Effector memory CD4-positive, alpha-beta T cell (primary cell): Measurements from ENCODE around the gene TSEN34.
"Not testable (repeated sequence)": the region's sequence is repeated elsewhere in the genome, so short reads cannot be mapped to it uniquely, and the experiment has no call there.

Source experiments
- DNase-seq, 3 donors: peaks; one replicate each; pipeline ENCODE4 v3.0.0-alpha.2; 2020
- H3K27ac ChIP-seq: 2 replicates; pipeline ENCODE4 v1.7.0; 2013; ENCODE audit warnings: mild to moderate bottlenecking, low read length, moderate library complexity; ENCODE audit not compliant: insufficient read depth, poor library complexity, severe bottlenecking
- H3K27me3 ChIP-seq: replicated peaks from 2 replicates; pipeline ENCODE4 v1.7.0; 2013; ENCODE audit warnings: mild to moderate bottlenecking, low read length; ENCODE audit not compliant: insufficient read depth, control insufficient read depth, poor library complexity, severe bottlenecking
- H3K36me3 ChIP-seq: 2 replicates; pipeline ENCODE4 v1.7.0; 2013; ENCODE audit warnings: mild to moderate bottlenecking, low read length, moderate library complexity; ENCODE audit not compliant: control insufficient read depth, insufficient read depth
- H3K4me1 ChIP-seq: 2 replicates; pipeline ENCODE4 v1.7.0; 2013; ENCODE audit warnings: low read length, mild to moderate bottlenecking; ENCODE audit not compliant: control insufficient read depth, insufficient read depth, poor library complexity, severe bottlenecking
- H3K4me3 ChIP-seq: 2 replicates; pipeline ENCODE4 v1.7.0; 2013; ENCODE audit warnings: low read length, low read depth, mild to moderate bottlenecking; ENCODE audit not compliant: insufficient read depth, poor library complexity, severe bottlenecking
- H3K9me3 ChIP-seq: 2 replicates; pipeline ENCODE4 v1.7.0; 2013; ENCODE audit warnings: mild to moderate bottlenecking, low read length, moderate library complexity; ENCODE audit not compliant: control insufficient read depth

TSEN34 gene

DNA sequence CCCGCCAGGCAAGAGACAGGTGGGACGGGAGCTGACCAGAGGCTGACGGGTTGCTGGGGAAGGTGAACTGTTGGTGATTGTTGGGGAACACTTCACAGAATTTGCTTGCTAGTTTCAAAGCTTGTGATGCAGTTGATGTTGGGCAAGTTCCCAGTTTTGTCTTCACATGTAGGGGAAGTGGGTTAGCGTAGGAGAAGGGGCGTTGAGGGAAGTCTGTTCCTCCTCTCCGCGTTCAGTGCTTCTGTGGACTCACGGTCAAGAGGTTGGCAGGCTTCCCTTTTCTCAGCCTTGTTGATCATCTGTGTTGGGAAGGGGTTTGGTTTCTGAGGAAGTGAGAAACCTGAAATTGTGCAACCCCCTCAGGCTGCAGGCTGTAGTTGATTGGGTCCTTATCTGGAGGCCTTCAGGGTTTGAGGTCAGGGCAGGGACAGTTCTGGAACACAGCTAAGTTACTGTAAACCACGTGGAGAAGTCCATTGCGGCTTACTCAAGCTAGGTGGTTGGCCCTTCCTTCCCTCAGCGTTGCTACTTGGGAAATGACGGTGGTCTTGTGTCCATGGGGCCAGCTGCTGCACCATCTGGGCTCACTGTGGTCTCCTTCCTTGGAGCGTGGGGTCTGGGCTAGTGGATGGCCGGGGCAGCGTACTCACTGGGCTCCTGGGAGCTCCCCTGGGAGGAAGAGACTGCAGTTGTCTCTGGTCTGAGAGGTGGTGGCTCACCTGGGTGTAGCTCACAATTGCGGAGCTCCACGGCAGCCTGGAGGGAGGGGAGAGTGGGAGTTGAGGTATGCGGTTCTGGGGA lies 17.1 kb downstream of the TSEN34 start:
- Histone ChIP-seq H3K4me1 (peaks cover 45% of the 10 kb centered on the region), H3K27ac (no peak overlapping the region), H3K9me3 (no peaks in the 10 kb centered on the region), H3K36me3 (peaks cover 41% of the 10 kb centered on the region), H3K27me3 (no peaks in the 10 kb centered on the region), H3K4me3 (no peak overlapping the region)
- no peak for DNase-seq

DNA sequence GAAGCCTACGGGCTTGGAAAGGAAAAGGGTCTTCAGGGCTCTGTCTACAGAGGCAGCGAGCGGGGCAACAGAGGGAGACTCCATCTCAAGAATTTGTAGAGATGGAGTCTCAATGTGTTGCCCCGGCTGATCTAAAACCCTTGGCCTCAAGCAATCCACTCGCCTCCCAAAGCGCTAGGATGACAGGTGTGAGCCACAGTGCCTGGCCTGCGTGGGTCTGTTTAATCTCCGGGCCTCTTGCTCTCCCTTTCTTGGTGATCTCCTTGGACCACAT lies 17.6 kb downstream of the TSEN34 start:
- no peak for DNase-seq
- H3K4me3 ChIP-seq, result no peak overlapping the region
- H3K9me3 ChIP-seq, result no peaks in the 10 kb centered on the region
- H3K27ac ChIP-seq, result no peak overlapping the region
- H3K27me3 ChIP-seq, result no peaks in the 10 kb centered on the region
- H3K36me3 ChIP-seq, result peaks cover 35% of the 10 kb centered on the region
- H3K4me1 ChIP-seq, result peaks cover 40% of the 10 kb centered on the region

DNA sequence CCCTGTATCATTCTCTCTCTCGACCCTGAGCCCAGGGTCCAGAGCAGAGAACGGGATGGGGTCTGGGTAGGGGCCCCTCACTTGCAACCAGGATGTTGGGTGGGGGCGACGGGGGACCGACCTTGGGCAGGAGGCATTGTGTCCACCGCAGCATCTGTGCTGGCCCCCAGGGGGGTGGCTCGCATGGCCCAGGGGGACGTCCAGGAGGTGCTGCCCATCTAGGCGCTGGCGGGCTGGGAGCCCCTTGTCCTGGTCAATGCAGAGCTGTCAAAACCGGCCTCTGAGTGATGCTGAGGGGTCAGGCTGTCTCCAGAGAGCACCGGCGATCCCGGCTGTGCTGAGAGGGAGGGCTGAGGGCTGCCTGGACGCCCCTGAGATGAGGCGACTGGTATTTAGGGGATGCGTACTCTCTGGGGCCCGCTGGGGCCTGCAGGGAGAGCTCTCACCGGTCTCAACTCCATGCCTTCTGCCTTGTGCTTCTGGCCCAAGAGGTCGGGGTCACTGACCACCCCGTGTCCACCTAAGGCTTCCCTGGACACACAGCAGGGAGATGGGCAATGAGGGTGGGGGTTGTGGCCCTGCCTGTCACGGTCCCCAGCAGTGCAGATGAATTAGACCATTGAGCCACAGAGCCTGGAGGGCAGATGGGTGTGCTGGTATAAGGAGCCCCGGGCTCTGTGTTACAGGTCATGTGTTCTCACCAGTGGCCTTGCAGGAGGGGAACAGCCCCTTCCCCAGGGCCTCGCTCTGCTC lies 18.1 kb downstream of the TSEN34 start:
- Histone ChIP-seq H3K27me3 (no peaks in the 10 kb centered on the region), H3K36me3 (peaks cover 32% of the 10 kb centered on the region), H3K9me3 (no peaks in the 10 kb centered on the region), H3K4me1 (peaks cover 37% of the 10 kb centered on the region), H3K4me3 (no peak overlapping the region), H3K27ac (peak overlapping the region; percentile 6)
- no peak for DNase-seq

DNA sequence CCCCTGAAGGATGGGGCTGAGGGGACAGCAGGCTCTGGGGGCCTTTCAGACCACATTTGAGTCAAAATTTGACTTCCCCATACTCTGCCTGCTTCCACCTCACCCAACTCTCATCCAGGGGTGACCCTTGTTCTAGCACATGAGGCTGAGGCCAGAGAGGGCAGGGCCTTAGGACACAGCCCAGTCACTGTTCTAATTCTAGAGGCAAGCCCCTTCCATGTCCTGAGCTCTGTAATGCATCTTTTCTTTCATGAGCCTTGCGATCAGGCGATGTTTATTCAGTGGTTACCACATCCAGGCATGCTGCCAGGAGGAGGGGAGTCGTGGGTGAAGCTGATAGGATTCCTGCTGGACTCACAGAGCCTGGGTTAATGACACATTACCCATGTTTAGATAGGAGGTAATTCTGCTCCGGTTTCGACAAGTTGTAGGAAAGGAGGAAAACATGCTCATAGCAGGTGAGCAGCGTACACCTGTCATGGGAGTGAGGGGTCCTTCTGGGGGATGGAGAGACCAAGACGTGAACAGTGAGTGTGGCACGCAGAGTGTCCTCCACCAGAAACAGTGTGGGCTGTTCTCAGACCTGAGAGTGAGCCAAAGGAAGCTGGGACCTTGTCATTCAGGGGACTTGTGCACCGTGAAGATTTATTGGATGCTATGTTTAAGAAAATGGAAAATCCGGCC lies 18.8 kb downstream of the TSEN34 start:
- Histone ChIP-seq H3K36me3 (peaks cover 30% of the 10 kb centered on the region), H3K9me3 (no peaks in the 10 kb centered on the region), H3K27me3 (no peaks in the 10 kb centered on the region), H3K4me1 (peaks cover 37% of the 10 kb centered on the region), H3K27ac (peak overlapping the region; percentile 6), H3K4me3 (no peak overlapping the region)
- no peak for DNase-seq

DNA sequence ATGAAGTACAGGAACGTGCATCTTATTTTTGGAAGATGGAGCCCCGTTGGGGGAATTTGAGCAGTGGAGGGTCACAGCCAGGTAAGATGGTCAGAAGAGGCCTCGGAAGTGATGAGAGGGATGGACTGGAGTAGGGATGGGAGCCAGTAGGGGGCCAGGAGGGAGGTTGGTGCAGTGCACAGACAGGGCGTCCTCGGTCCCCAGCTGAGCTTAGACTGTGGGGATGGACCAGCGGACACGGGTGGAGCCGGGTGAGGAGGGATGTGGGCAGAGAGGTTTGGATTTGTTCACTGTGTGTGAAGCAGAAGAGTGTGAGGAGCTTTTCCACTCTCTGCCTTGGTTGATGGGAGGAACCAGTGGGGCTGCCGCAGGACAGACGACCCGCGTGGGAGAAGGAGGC lies 20.1 kb downstream of the TSEN34 start:
- Histone ChIP-seq H3K4me3 (no peak overlapping the region), H3K36me3 (peaks cover 17% of the 10 kb centered on the region), H3K4me1 (peaks cover 37% of the 10 kb centered on the region), H3K27ac (no peak overlapping the region), H3K27me3 (no peaks in the 10 kb centered on the region), H3K9me3 (no peaks in the 10 kb centered on the region)
- no peak for DNase-seq

DNA sequence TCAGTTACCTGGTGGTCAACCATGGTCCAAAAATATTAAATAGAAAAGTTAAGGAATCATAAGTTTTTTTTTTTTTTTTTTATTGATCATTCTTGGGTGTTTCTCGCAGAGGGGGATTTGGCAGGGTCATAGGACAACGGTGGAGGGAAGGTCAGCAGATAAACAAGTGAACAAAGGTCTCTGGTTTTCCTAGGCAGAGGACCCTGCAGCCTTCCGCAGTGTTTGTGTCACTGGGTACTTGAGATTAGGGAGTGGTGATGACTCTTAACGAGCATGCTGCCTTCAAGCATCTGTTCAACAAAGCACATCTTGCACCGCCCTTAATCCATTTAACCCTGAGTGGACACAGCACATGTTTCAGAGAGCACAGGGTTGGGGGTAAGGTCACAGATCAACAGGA lies 23.1 kb downstream of the TSEN34 start:
- peaks cover 14% of the 10 kb centered on the region for H3K4me1 ChIP-seq
- DNase-seq, result not testable (repeated sequence)

DNA sequence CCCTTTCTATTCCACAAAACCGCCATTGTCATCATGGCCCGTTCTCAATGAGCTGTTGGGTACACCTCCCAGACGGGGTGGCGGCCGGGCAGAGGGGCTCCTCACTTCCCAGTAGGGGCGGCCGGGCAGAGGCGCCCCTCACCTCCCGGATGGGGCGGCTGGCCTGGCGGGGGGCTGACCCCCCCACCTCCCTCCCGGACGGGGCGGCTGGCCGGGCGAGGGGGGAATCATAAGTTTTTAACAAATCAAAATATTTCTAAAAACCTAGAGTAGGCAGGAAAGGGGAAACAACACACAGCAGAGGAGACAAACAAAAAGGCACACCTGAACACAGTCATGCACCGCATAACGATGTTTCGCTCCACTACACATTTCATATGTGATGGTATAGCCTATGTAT lies 23.6 kb downstream of the TSEN34 start:
- H3K27me3 ChIP-seq, H3K27ac ChIP-seq, DNase-seq, H3K4me3 ChIP-seq, H3K36me3 ChIP-seq, H3K9me3 ChIP-seq: not testable (repeated sequence)
- H3K4me1 ChIP-seq, result peaks cover 10% of the 10 kb centered on the region

More for the DNA sequence above, 23.1 kb downstream of the TSEN34 start:
- not testable (repeated sequence) for H3K27me3 ChIP-seq, H3K36me3 ChIP-seq, H3K27ac ChIP-seq, H3K9me3 ChIP-seq, H3K4me3 ChIP-seq

DNA sequence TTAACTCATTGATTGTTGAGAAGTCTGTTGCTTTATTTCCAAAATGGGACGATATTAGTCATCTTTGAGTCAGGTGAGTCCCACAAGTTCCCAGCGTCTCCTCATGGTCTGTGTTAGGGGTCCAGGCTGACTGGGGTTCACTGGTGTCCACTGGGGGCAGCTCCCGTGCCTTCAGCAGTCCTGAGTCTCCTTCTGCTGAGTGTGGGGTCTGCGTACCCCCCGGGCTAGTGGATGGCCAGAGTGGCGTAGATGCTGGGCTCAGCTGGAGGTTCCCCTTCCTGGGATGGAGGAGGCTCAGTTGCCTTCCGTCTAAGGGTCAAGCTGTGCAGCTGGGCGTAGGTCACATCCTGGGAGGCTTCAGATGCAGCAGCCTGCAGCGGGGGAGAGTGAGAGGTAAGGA lies 25.8 kb downstream of the TSEN34 start:
- Histone ChIP-seq H3K27me3 (no peaks in the 10 kb centered on the region), H3K4me3 (no peak overlapping the region), H3K9me3 (no peaks in the 10 kb centered on the region), H3K36me3 (no peaks in the 10 kb centered on the region), H3K27ac (no peak overlapping the region), H3K4me1 (no peaks in the 10 kb centered on the region)
- no peak for DNase-seq

DNA sequence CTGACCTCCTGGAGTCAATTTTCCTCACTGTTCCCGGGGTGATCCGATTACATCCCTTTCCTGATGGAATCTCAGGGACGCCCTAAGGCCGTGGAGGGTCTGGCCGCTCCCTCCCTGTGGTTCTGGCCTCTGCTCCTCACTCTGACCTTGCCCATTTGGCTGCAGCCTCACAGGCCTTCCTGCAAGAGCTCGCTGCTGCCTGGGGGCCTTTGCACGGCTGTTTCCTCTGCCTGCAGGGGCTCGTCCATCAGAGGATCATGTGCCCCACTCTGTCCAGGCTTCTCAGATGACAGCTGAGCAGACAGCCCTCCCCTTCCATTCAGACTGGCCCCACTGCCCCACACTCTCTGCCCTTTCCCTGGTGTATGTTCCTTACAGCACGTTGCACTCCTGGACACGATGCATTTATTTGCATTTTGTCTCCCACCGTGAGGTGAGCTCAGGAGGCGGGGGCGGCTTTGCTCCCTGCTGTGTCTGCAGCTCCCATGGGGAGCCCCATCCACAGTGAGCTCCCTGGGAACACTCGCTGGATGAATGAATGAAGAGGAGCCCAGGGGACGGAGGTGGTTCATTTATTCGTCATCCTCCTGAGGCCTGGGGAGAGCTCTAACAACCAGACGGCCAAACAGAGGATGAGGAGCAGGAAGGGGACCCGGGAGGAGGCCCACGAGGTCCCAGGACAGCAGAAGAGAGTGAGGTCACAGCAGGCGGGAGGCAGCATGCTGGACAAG lies 26.6 kb downstream of the TSEN34 start:
- H3K4me3 ChIP-seq, H3K9me3 ChIP-seq, H3K36me3 ChIP-seq, DNase-seq, H3K27me3 ChIP-seq, H3K27ac ChIP-seq, H3K4me1 ChIP-seq: not testable (repeated sequence)
